ENCODE results near the gene FUT2.
A peak's percentile ranks its signal among the peaks of the same experiment; 100 is the strongest.

Gene FUT2

GRCh38 chr19:48671446-48671995 lies 24.2 kb upstream of the FUT2 start:
- TF ChIP-seq CTCF (IDR thresholded peaks at IDR 0.05; ENCODE audit: low read depth, low read length), result no peak
- DNase-seq (ENCODE audit: extremely low read depth, low read depth), result no peak

- TF ChIP-seq CTCF (IDR thresholded peaks at IDR 0.05; ENCODE audit: low read depth, low read length), result no peak
- DNase-seq (ENCODE audit: extremely low read depth, low read depth), result no peak
Observed at GRCh38 chr19:48672994-48673393, 22.8 kb upstream of the FUT2 start, which contains the start of gene NTN5. TSS of gene NTN5 (minus strand) at chr19:48673017. CDS start at chr19:48670986, 2,031 bp downstream.

- no peak for TF ChIP-seq CTCF (IDR thresholded peaks at IDR 0.05; ENCODE audit: low read depth, low read length)
- DNase-seq (ENCODE audit: extremely low read depth, low read depth), result no peak
Observed at GRCh38 chr19:48673436-48674100, 22.2 kb upstream of the FUT2 start.

GRCh38 chr19:48674216-48674809 lies 21.5 kb upstream of the FUT2 start:
- no peak for DNase-seq (ENCODE audit: extremely low read depth, low read depth)
- TF ChIP-seq CTCF (IDR thresholded peaks at IDR 0.05; ENCODE audit: low read depth, low read length), result no peak

GRCh38 chr19:48674921-48675824 lies 20.6 kb upstream of the FUT2 start:
- peak; percentile 37 for DNase-seq (ENCODE audit: extremely low read depth, low read depth)
- peak; percentile 92 for TF ChIP-seq CTCF (IDR thresholded peaks at IDR 0.05; ENCODE audit: low read depth, low read length)

- TF ChIP-seq CTCF (IDR thresholded peaks at IDR 0.05; ENCODE audit: low read depth, low read length), result no peak
- no peak for DNase-seq (ENCODE audit: extremely low read depth, low read depth)
Observed at GRCh38 chr19:48676487-48676886, 19.3 kb upstream of the FUT2 start.

Data from AG09319 (cell line).